ENCODE measurements around the gene HOOK2. TPM values are rescaled to one million over a fixed set of nuclear protein-coding genes. Genes with fewer than 3 reads are reported as not detected.
A peak's percentile ranks its signal among the peaks of the same experiment; 100 is the strongest.

The HOOK2 gene
- total and polyA plus RNA-seq, 10 donors, result 7.1 to 27.4 (median 23.4) TPM

DNA sequence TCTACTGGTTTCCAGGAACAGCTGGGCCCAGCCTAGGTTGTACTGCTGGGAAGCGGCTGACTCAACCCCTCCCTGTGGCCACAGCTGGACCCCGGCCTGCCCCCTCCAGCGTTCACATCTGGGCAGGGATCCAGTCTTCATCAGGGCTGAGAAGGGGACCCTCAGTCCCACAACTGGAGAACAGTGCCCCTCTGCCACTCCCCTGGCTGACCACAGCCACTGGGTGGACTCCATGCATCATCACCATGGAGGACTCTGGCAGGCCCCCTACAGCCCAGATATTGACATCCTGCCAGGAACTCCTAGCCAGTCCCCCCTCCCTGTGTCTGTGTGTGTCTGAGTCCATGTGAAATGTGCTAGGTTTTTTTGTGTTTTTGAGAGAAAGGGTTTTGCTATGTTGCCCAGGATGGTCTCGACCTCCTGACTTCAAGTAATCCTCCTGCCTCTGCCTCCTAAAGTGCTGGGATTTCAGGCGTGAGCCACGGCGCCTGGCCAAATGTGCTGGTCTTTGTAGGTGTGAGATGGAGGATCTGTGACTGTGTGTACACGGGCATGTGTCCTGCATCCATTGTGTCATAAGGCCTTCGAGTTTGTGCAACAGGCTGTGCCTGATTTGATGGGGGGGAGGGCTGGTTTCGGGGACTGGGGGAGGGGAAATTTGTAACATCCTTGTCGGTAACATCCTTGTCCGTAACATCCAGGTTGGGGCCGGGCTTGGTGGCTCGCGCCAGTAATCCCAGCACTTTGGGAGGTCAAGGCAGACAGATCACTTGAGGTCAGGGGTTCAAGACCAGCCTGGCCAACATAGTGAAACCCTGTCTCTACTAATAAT is 4.0 kb upstream of the HOOK2 start:
- H3K4me3 ChIP-seq, result peak overlapping the region in 5 of 8 donors; percentile 52 to 79 (median 59)
- WGBS, 5 donors, result 39 to 65% (median 60%) methylated on average over 7 to 15 of the region's 15 CpGs
- peaks cover 47 to 90% (median 80%) of the 10 kb centered on the region in 6 donors for H3K4me1 ChIP-seq
- H3K27ac ChIP-seq, result peak overlapping the region; percentile 79 to 98 (median 96)
- TF ChIP-seq POLR2AphosphoS5 (IDR thresholded peaks at IDR 0.05), result peak in 2 of 3 donors; percentile 42 to 74
- no peak for TF ChIP-seq POLR2A (IDR thresholded peaks at IDR 0.05)
- peak in 1 of 11 experiments; percentile 18 for TF ChIP-seq CTCF (IDR thresholded peaks at IDR 0.05 in 8 of 11, conservative IDR thresholded peaks at IDR 0.05 in 3 of 11)
- H3K27me3 ChIP-seq (replicated peaks in 1 of 7), result no peaks in the 10 kb centered on the region
- intact Hi-C loops (cut with DNase I; ENCODE audit: low total_unique reads), result no loop called here
- DNase-seq, result peak; percentile 83
- no peaks in the 10 kb centered on the region for H3K36me3 ChIP-seq
- no peaks in the 10 kb centered on the region for H3K9me3 ChIP-seq

DNA sequence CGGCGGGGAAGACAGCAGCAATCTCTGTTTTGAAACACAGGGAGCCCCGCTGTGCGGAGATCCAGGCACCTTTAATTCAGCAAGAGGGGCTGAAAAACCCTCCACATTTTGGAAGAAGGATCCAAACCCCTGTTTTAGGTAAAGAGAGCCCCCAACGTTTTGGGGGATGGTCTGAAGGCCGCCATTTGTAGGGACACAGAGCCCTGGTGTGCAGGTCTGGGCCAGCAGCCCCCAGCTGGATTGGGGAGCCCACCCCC is 3.5 kb upstream of the HOOK2 start:
- peak overlapping the region; percentile 79 to 98 (median 96) for H3K27ac ChIP-seq
- no peaks in the 10 kb centered on the region for H3K27me3 ChIP-seq (replicated peaks in 1 of 7)
- H3K4me1 ChIP-seq, result peaks cover 41 to 84% (median 74%) of the 10 kb centered on the region in 6 donors
- H3K9me3 ChIP-seq, result no peaks in the 10 kb centered on the region
- 43 to 58% (median 52%) methylated on average over 6 of the region's 6 CpGs for WGBS, 5 donors
- no peaks in the 10 kb centered on the region for H3K36me3 ChIP-seq
- peak overlapping the region in 6 of 8 donors; percentile 31 to 79 (median 59) for H3K4me3 ChIP-seq
- intact Hi-C loops (cut with DNase I; ENCODE audit: low total_unique reads), result no loop called here
- DNase-seq, result no peak
- TF ChIP-seq CTCF (IDR thresholded peaks at IDR 0.05 in 8 of 11, conservative IDR thresholded peaks at IDR 0.05 in 3 of 11), result no peak
- no peak for TF ChIP-seq POLR2AphosphoS5 (IDR thresholded peaks at IDR 0.05)
- no peak for TF ChIP-seq POLR2A (IDR thresholded peaks at IDR 0.05)

DNA sequence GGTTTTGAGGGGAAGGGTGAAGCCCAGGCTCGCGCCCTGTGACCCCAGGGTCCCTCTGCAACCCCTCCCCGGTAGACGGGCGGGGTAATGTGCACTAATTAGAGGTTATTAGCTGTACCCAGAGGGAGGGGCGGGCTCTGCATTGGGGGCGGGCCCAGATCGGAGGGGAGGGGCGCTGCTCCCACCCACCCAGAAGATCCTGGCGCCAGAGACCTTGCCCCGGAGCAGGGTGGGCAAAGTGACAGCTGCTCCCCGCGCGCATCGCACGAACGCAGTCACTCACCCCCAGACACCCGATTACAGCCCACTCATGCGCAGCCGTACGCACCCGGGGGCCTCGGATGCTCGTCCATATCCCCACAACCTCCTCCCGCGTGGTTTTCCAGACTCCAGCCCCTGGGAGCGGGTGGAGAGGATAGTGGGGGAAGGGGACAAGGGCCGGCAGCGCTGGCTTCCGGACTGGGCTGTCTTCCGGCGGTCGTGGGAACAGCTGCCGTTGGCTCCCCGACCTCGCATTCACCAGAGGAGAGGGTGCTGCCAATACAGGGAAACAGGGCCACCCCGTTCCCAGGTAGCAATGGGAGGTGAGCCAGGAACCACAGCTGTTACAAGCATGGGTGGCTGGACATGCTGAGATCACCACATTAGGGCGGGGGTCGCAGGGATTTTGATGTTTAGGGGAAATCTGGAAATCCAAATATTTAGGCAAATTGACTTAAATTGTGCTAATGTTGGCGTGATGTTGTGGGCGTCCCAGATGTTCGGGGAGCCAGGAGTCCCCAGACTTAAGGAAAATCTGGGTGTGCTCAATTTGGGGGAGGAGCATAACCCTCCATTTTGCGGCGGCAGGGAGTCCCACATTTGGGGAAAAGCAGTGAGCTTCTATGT is 2.9 kb upstream of the HOOK2 start:
- peaks cover 36 to 78% (median 68%) of the 10 kb centered on the region in 6 donors for H3K4me1 ChIP-seq
- WGBS, 5 donors, result 2 to 5% (median 3%) methylated on average over 30 to 44 of the region's 44 CpGs

More for the DNA sequence above, 2.9 kb upstream of the HOOK2 start:
- H3K27ac ChIP-seq, result peak overlapping the region; percentile 79 to 98 (median 96)
- peak; percentile 92 for DNase-seq
- H3K36me3 ChIP-seq, result no peaks in the 10 kb centered on the region
- H3K4me3 ChIP-seq, result peak overlapping the region; percentile 31 to 79 (median 56)
- TF ChIP-seq CTCF (IDR thresholded peaks at IDR 0.05 in 8 of 11, conservative IDR thresholded peaks at IDR 0.05 in 3 of 11) (no peak), POLR2AphosphoS5 (IDR thresholded peaks at IDR 0.05) (peak; percentile 71 to 87 (median 74))
- no peaks in the 10 kb centered on the region for H3K27me3 ChIP-seq (replicated peaks in 1 of 7)
- no peaks in the 10 kb centered on the region for H3K9me3 ChIP-seq
- intact Hi-C loops (cut with DNase I; ENCODE audit: low total_unique reads), result no loop called here

All from spleen (tissue), 11 donors.